SK-N-SH (cell line): ENCODE results near the gene FBXO34. TPM values are rescaled to one million over a fixed set of nuclear protein-coding genes. Genes with fewer than 3 reads are reported as not detected.

Source experiments
- CTCF ChIA-PET: fragments of 300-600, 350-600 bp; formaldehyde crosslinking; extraction: SDS; loops from one replicate; lab custom pipeline; 2021; lab: Yijun Ruan, JAX
- POLR2A ChIA-PET: fragments of 350-600 bp; sonication (Branson Sonifier 250); formaldehyde crosslinking; extraction: SDS; loops from one replicate; lab custom pipeline; 2020; ENCODE audit warnings: antibody characterized with exemption, inconsistent platforms; lab: Yijun Ruan, JAX
- DNase-seq: peaks from one replicate; pipeline ENCODE4 v3.0.0; 2012
- H2AFZ ChIP-seq: fragments of 200-600 bp; sonication (generic); 2 replicates; pipeline ENCODE4 v1.8.1; 2016; ENCODE audit warnings: antibody characterized with exemption, mild to moderate bottlenecking, low read depth
- H3F3A ChIP-seq: fragments of 200-600 bp; sonication (generic); replicated peaks from 2 replicates; pipeline ENCODE3; 2016; ENCODE audit warnings: antibody characterized with exemption, mild to moderate bottlenecking; ENCODE audit not compliant: insufficient read depth
- H3K27ac ChIP-seq, 2 experiments: fragments of 200-500 bp in 1 of 2; fragments of 200-600 bp in 1 of 2; sonication (Bioruptor generic) in 1 of 2; sonication (generic), shearing (Covaris generic) in 1 of 2; 2 replicates each; pipeline versions ENCODE4 v1.5.1 to v1.6.1; 2014 to 2016; ENCODE audit warnings: low read depth in 2 of 2, inconsistent platforms in 1 of 2, low read length in 1 of 2, mild to moderate bottlenecking in 1 of 2, mixed read lengths in 1 of 2
- H3K27me3 ChIP-seq: fragments of 200-600 bp; sonication (generic), shearing (Covaris generic); 2 replicates; pipeline ENCODE4 v1.6.1; 2016; ENCODE audit warnings: mixed run types; ENCODE audit not compliant: insufficient read depth
- H3K36me3 ChIP-seq, 2 experiments: fragments of 200-500 bp in 1 of 2; fragments of 200-600 bp in 1 of 2; sonication (Bioruptor generic) in 1 of 2; sonication (generic) in 1 of 2; replicated peaks in 1 of 2; 2 replicates each; pipeline versions ENCODE3 to v1.5.1; 2014 to 2016; ENCODE audit warnings: low read length in 1 of 2, mild to moderate bottlenecking in 1 of 2; ENCODE audit not compliant: insufficient read depth in 2 of 2, control insufficient read depth in 1 of 2
- H3K4me1 ChIP-seq, 2 experiments: fragments of 200-500 bp in 1 of 2; fragments of 200-600 bp in 1 of 2; sonication (Bioruptor generic) in 1 of 2; sonication (generic), shearing (Covaris generic) in 1 of 2; 2 replicates each; pipeline versions ENCODE4 v1.5.1 to v1.6.1; 2014 to 2016; ENCODE audit warnings: low read depth in 1 of 2, low read length in 1 of 2, mixed run types in 1 of 2; ENCODE audit not compliant: insufficient read depth in 2 of 2, control insufficient read depth in 1 of 2
- H3K4me2 ChIP-seq: fragments of 200-600 bp; sonication (generic), shearing (Covaris generic); 2 replicates; pipeline ENCODE4 v1.6.1; 2017; ENCODE audit warnings: mixed run types
- H3K4me3 ChIP-seq, 2 experiments: fragments of 200-500 bp in 1 of 2; fragments of 200-600 bp in 1 of 2; sonication (Bioruptor generic) in 1 of 2; sonication (generic), shearing (Covaris generic) in 1 of 2; 2 replicates each; pipeline versions ENCODE4 v1.5.1 to v1.8.1; 2014 to 2016; ENCODE audit warnings: low read depth in 2 of 2, inconsistent platforms in 1 of 2, low read length in 1 of 2, mild to moderate bottlenecking in 1 of 2, mixed read lengths in 1 of 2, moderate library complexity in 1 of 2
- H3K79me2 ChIP-seq: fragments of 200-600 bp; sonication (generic); 2 replicates; pipeline ENCODE4 v1.8.1; 2017; ENCODE audit warnings: mild to moderate bottlenecking; ENCODE audit not compliant: insufficient read depth
- H3K9ac ChIP-seq: fragments of 200-600 bp; sonication (generic); 2 replicates; pipeline ENCODE4 v1.6.1; 2017; ENCODE audit warnings: mixed run types
- H3K9me2 ChIP-seq: fragments of 200-600 bp; sonication (generic); 2 replicates; pipeline ENCODE4 v1.6.1; 2017; ENCODE audit warnings: mixed run types
- H3K9me3 ChIP-seq: fragments of 200-600 bp; sonication (generic); 2 replicates; pipeline ENCODE4 v1.6.1; 2017; ENCODE audit warnings: mixed run types, mild to moderate bottlenecking, moderate library complexity
- H4K20me1 ChIP-seq: fragments of 200-600 bp; sonication (generic); 2 replicates; pipeline ENCODE4 v1.6.1; 2017; ENCODE audit warnings: mild to moderate bottlenecking, mixed run types; ENCODE audit not compliant: insufficient read depth
- ELF1 ChIP-seq: IDR thresholded peaks from 2 replicates; pipeline ENCODE4 v1.4.0; 2012
- EP300 ChIP-seq, 2 experiments: IDR thresholded peaks; 2 replicates each; pipeline versions ENCODE4 v1.4.0 to v1.6.1; 2012; ENCODE audit warnings: borderline replicate concordance in 1 of 2, low read depth in 1 of 2, low read length in 1 of 2
- FOSL2 ChIP-seq: IDR thresholded peaks from 2 replicates; pipeline ENCODE4 v1.4.0; 2012; ENCODE audit warnings: low read depth, mild to moderate bottlenecking, moderate library complexity, borderline replicate concordance
- FOXJ3 ChIP-seq: sonication (generic); formaldehyde crosslinking; IDR thresholded peaks from 2 replicates; pipeline ENCODE4 v1.5.1; 2020; ENCODE audit warnings: mild to moderate bottlenecking, missing genetic modification reagents
- GABPA ChIP-seq: IDR thresholded peaks from 2 replicates; pipeline ENCODE4 v1.4.0; 2012; ENCODE audit warnings: low read depth, mild to moderate bottlenecking
- NFIC ChIP-seq: IDR thresholded peaks from 2 replicates; pipeline ENCODE4 v1.4.0; 2012; ENCODE audit warnings: borderline replicate concordance
- NRF1 ChIP-seq: IDR thresholded peaks from 2 replicates; pipeline ENCODE4 v1.6.1; 2012; ENCODE audit warnings: low read depth, mild to moderate bottlenecking, low read length
- POLR2AphosphoS5 ChIP-seq: IDR thresholded peaks from 2 replicates; pipeline ENCODE4 v1.6.1; 2012; ENCODE audit warnings: low read depth, low read length
- RCOR1 ChIP-seq: fragments of 150-350 bp; IDR thresholded peaks from 2 replicates; pipeline ENCODE4 v1.6.1; 2017; ENCODE audit warnings: antibody characterized with exemption, low read length
- RXRA ChIP-seq: IDR thresholded peaks from 2 replicates; pipeline ENCODE4 v1.4.0; 2012; ENCODE audit warnings: low read depth, mild to moderate bottlenecking, borderline replicate concordance
- SMC3 ChIP-seq: IDR thresholded peaks from 2 replicates; pipeline ENCODE4 v1.6.1; 2012; ENCODE audit warnings: low read depth, low read length, improper control_type of control experiment
- TAF1 ChIP-seq: IDR thresholded peaks from 2 replicates; pipeline ENCODE4 v1.6.1; 2012; ENCODE audit warnings: low read depth, mild to moderate bottlenecking, low read length, moderate library complexity, borderline replicate concordance
- TCF12 ChIP-seq: IDR thresholded peaks from 2 replicates; pipeline ENCODE4 v1.4.0; 2012
- WGBS: methylation state at CpG from one replicate; pipeline ENCODE4 v1.1.6; 2017; ENCODE audit warnings: low lambda C conversion rate; 5-methylcytosine and 5-hydroxymethylcytosine counted together
- polyA plus RNA-seq, 3 experiments: library from polyadenylated mRNA; depleted of rRNA; stranded (reverse); fragments of >200 nt; gene quantifications; 2 replicates each; pipeline ENCODE4 v1.2.3, GENCODE V29; 2012
- TF ChIP-seq, protein P1 (sequence below): fragments of 150-350 bp; IDR thresholded peaks from 2 replicates; pipeline ENCODE4 v1.6.1; 2016; ENCODE audit warnings: mild to moderate bottlenecking, low read depth, low read length
- TF ChIP-seq, protein P2 (sequence below): IDR thresholded peaks from 2 replicates; pipeline ENCODE4 v1.6.1; 2012; ENCODE audit warnings: mild to moderate bottlenecking, low read depth, low read length, moderate library complexity
- TF ChIP-seq, protein P3 (sequence below): IDR thresholded peaks from 2 replicates; pipeline ENCODE4 v1.4.0; 2012; ENCODE audit warnings: low read depth, borderline replicate concordance

The FBXO34 gene
- polyA plus RNA-seq, 1 of the 3 experiments (the other 2 are of a cell fraction) = 10.0 TPM

DNA sequence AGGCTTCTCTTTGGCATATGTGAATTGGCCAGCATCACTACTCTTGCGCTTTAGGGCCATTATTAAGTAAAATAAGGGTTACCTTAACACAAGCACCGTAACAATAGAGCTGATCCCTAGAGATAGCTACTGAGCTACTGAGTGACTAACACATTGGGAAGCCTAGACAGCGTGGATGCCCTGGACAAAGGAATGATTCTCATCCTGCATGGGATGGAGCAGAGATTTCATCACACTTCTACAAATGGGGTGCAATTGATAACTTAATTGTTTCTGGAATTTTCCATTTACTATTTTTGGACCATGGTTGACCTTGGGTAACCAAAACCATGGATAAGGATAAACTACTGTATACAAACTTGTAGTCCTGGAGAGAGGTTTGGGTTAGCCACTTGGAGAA, 57.1 kb downstream of the FBXO34 start:
- CTCF ChIA-PET = no interaction called here
- Histone ChIP-seq H3K9me3 (0 out of 2 replicates have a peak, but pooled peaks cover 3% of the 10 kb centered on the region), H3K9ac (no peak overlapping the region), H3K9me2 (no peaks in the 10 kb centered on the region), H4K20me1 (peaks cover 14% of the 10 kb centered on the region; the same call in 1 of the 2 replicates), H3K4me3 (no peak overlapping the region), H2AFZ (no peak overlapping the region), H3K4me1 (no peaks in the 10 kb centered on the region; a peak in 1 of 4 replicates), H3K79me2 (peaks cover 62% of the 10 kb centered on the region), H3K27me3 (no peaks in the 10 kb centered on the region), H3K36me3 (peaks cover 0 to 4% of the 10 kb centered on the region in 2 experiments), H3K27ac (no peak overlapping the region), H3K4me2 (no peak overlapping the region), H3F3A (peaks cover 8% of the 10 kb centered on the region)
- DNase-seq = no peak
- 93% methylated on average over 3 of the region's 3 CpGs for WGBS
- POLR2A ChIA-PET = no interaction called here
- no peak for TF ChIP-seq TAF1
- no peak for TF ChIP-seq SMC3
- no peak for TF ChIP-seq POLR2AphosphoS5
- no peak for TF ChIP-seq ELF1
- no peak for TF ChIP-seq TCF12
- no peak for TF ChIP-seq NFIC
- TF ChIP-seq, protein P1, sequence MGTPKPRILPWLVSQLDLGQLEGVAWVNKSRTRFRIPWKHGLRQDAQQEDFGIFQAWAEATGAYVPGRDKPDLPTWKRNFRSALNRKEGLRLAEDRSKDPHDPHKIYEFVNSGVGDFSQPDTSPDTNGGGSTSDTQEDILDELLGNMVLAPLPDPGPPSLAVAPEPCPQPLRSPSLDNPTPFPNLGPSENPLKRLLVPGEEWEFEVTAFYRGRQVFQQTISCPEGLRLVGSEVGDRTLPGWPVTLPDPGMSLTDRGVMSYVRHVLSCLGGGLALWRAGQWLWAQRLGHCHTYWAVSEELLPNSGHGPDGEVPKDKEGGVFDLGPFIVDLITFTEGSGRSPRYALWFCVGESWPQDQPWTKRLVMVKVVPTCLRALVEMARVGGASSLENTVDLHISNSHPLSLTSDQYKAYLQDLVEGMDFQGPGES = no peak
- TF ChIP-seq GABPA = no peak
- TF ChIP-seq, protein P2, sequence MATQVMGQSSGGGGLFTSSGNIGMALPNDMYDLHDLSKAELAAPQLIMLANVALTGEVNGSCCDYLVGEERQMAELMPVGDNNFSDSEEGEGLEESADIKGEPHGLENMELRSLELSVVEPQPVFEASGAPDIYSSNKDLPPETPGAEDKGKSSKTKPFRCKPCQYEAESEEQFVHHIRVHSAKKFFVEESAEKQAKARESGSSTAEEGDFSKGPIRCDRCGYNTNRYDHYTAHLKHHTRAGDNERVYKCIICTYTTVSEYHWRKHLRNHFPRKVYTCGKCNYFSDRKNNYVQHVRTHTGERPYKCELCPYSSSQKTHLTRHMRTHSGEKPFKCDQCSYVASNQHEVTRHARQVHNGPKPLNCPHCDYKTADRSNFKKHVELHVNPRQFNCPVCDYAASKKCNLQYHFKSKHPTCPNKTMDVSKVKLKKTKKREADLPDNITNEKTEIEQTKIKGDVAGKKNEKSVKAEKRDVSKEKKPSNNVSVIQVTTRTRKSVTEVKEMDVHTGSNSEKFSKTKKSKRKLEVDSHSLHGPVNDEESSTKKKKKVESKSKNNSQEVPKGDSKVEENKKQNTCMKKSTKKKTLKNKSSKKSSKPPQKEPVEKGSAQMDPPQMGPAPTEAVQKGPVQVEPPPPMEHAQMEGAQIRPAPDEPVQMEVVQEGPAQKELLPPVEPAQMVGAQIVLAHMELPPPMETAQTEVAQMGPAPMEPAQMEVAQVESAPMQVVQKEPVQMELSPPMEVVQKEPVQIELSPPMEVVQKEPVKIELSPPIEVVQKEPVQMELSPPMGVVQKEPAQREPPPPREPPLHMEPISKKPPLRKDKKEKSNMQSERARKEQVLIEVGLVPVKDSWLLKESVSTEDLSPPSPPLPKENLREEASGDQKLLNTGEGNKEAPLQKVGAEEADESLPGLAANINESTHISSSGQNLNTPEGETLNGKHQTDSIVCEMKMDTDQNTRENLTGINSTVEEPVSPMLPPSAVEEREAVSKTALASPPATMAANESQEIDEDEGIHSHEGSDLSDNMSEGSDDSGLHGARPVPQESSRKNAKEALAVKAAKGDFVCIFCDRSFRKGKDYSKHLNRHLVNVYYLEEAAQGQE = no peak
- no peak for TF ChIP-seq RCOR1
- no peak for TF ChIP-seq FOSL2
- TF ChIP-seq RXRA = no peak
- no peak for TF ChIP-seq NRF1
- TF ChIP-seq, protein P3, sequence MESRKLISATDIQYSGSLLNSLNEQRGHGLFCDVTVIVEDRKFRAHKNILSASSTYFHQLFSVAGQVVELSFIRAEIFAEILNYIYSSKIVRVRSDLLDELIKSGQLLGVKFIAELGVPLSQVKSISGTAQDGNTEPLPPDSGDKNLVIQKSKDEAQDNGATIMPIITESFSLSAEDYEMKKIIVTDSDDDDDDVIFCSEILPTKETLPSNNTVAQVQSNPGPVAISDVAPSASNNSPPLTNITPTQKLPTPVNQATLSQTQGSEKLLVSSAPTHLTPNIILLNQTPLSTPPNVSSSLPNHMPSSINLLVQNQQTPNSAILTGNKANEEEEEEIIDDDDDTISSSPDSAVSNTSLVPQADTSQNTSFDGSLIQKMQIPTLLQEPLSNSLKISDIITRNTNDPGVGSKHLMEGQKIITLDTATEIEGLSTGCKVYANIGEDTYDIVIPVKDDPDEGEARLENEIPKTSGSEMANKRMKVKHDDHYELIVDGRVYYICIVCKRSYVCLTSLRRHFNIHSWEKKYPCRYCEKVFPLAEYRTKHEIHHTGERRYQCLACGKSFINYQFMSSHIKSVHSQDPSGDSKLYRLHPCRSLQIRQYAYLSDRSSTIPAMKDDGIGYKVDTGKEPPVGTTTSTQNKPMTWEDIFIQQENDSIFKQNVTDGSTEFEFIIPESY = no peak
- TF ChIP-seq EP300 (IDR thresholded peaks at IDR 0.05; ENCODE audit: borderline replicate concordance in 1 of 2, low read depth in 1 of 2, low read length in 1 of 2) = no peak
- TF ChIP-seq FOXJ3 = no peak
